ENCODE data around the gene SNRNP70.

GRCh38 chr19:49148784-49149651 is 63.8 kb downstream of the SNRNP70 start:
- no peak for TF ChIP-seq CTCF (optimal IDR thresholded peaks at IDR 0.05 in 1 of 3, IDR thresholded peaks at IDR 0.05 in 1 of 3, conservative IDR thresholded peaks at IDR 0.05 in 1 of 3; ENCODE audit: extremely low read depth in 1 of 3, insufficient read depth in 2 of 3, low read length in 3 of 3)
- no peak for TF ChIP-seq EZH2 (IDR thresholded peaks at IDR 0.05; ENCODE audit: low read length)

All from keratinocyte (primary cell).